Activated T-cell treated with anti-CD3 and anti-CD28 coated beads, Interleukin-2, amount 50 U/mL, for 24 hours (primary cell): ENCODE data around the gene CLCN6.
A peak's percentile ranks its signal among the peaks of the same experiment; 100 is the strongest.

Source experiments
- DNase-seq: peaks from one replicate; pipeline ENCODE4 v3.0.0-alpha.2; 2020
- H3K27ac Mint-ChIP-seq: 2 replicates; pipeline ENCODE4 v1.8.0; 2020; ENCODE audit warnings: mild to moderate bottlenecking, mixed read lengths
- H3K27me3 Mint-ChIP-seq: 2 replicates; pipeline ENCODE4 v1.8.0; 2020; ENCODE audit warnings: mixed read lengths
- H3K36me3 Mint-ChIP-seq: 2 replicates; pipeline ENCODE4 v1.8.0; 2020; ENCODE audit warnings: low read depth, mixed read lengths
- H3K4me1 Mint-ChIP-seq: 2 replicates; pipeline ENCODE4 v1.8.0; 2020; ENCODE audit warnings: low read depth, mixed read lengths
- H3K4me3 Mint-ChIP-seq: 2 replicates; pipeline ENCODE4 v1.8.0; 2020; ENCODE audit warnings: mild to moderate bottlenecking, moderate library complexity, mixed read lengths
- H3K9me3 Mint-ChIP-seq: 2 replicates; pipeline ENCODE4 v1.8.0; 2020; ENCODE audit warnings: mixed read lengths

Gene CLCN6

DNA sequence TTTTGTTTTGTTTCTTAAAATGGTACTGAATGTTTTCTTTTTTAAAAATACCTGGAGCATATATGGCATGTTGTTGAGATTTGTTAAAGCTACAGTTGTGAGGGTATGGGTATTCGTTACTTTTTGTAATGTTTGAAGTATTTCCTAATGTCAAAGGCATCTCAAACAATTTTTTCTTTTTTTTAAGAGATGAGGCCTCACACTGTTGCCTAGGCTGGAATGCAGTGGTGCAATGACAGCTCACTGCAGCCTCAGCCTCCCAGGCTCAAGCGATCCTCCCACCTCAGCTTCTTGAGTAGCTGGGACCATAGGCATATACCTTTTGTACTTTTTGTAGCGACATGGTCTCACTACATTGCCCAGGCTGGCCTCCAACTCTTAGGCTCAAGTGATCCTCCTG lies 16.1 kb downstream of the CLCN6 start:
- no peaks in the 10 kb centered on the region for H3K4me1 Mint-ChIP-seq
- H3K9me3 Mint-ChIP-seq: no peaks in the 10 kb centered on the region
- H3K4me3 Mint-ChIP-seq: no peak overlapping the region
- H3K27ac Mint-ChIP-seq: no peak overlapping the region
- no peaks in the 10 kb centered on the region for H3K27me3 Mint-ChIP-seq
- DNase-seq: no peak
- H3K36me3 Mint-ChIP-seq: peaks cover 86% of the 10 kb centered on the region

DNA sequence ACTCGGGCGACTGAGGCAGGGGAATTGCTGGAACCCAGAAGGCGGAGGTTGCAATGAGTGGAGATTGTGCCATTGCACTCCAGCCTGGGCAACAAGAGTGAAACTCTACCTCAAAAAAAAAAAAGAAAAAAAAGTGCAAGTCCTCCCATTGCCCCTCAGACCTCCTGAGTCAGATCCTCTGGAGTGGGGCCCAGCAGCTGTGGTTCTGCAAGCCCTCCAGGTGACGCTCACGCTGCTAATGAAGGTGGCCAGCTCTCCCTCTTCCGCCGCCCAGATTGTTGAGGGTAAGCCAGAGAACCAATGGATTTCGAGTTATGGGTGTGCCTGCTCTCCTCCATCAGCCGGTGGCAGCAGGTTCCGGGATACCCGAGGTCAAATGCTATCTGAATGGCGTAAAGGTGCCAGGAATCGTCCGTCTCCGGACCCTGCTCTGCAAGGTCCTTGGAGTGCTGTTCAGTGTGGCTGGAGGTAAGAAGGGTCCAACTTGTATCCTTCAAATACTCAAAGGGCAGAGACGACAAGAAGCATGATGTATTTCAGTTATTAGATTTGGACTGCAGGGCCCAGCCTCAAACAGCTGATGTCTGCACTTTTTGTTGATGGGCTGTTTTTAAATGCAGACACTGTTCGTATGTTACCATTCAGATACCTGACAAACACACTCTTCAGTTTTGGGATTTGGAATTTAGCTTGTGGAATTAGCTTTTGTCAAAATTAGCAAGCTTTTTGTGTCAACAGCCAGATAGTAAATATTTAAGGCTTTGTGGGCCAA lies 17.6 kb downstream of the CLCN6 start:
- Mint-ChIP-seq H3K27me3 (no peaks in the 10 kb centered on the region), H3K27ac (no peak overlapping the region), H3K4me3 (no peak overlapping the region), H3K9me3 (no peaks in the 10 kb centered on the region), H3K36me3 (peaks cover 86% of the 10 kb centered on the region), H3K4me1 (no peaks in the 10 kb centered on the region)
- DNase-seq: no peak

DNA sequence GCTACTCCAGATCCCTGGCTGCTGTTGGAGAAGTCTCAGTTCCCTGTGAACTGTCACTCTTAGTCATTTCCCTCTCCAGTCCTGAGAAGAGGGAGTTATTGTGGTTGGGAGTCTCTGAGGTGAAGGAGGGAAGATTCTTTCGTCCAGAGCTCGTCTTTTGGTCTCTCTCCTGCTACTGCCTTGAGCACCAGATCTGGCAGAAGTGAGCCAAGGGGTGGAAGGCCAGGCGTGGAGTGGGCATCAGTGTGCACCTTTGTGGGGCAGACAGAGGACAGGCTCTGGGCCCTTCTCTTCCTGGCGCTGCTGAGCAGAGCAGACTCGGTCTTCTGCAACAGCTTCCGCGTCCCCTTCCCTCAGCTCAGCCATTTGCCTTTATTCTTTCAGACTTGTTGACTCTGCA lies 19.1 kb downstream of the CLCN6 start:
- H3K9me3 Mint-ChIP-seq: no peaks in the 10 kb centered on the region
- no peak for DNase-seq
- no peak overlapping the region for H3K4me3 Mint-ChIP-seq
- peaks cover 83% of the 10 kb centered on the region for H3K36me3 Mint-ChIP-seq
- no peak overlapping the region for H3K27ac Mint-ChIP-seq
- no peaks in the 10 kb centered on the region for H3K4me1 Mint-ChIP-seq
- no peaks in the 10 kb centered on the region for H3K27me3 Mint-ChIP-seq

DNA sequence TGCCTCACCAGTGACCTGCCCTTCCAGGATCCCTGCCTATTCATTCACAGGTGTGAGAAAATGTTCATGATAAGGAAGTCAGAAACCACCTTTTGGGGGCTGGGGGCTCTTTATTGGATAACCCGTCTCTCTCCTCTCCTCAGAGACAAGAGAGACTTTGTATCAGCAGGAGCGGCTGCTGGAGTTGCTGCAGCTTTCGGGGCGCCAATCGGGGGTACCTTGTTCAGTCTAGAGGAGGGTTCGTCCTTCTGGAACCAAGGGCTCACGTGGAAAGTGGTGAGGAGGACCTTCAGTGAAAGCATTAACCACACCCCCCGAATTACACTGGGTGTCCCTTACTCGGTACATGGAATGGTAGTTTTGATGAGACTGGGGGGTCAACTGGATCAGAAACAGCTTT lies 21.0 kb downstream of the CLCN6 start:
- Mint-ChIP-seq H3K27me3 (no peaks in the 10 kb centered on the region), H3K36me3 (peaks cover 80% of the 10 kb centered on the region), H3K27ac (no peak overlapping the region), H3K4me3 (no peak overlapping the region), H3K9me3 (no peaks in the 10 kb centered on the region), H3K4me1 (no peaks in the 10 kb centered on the region)
- DNase-seq: no peak

DNA sequence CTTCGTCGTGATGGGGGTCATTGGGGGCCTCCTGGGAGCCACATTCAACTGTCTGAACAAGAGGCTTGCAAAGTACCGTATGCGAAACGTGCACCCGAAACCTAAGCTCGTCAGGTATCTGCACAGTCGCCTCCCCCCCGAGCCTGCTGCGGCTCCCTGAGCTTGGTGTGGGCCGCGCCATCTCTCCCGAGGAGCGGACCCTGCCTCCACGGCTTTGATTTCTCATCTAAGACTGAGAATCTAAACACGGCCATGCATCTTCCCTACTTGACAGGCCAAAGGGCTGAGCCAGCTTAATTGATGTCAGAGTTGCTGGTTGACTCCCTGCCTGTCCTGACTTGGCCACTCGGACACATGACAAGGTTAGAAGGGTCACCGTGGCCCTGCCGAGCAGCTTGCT lies 22.5 kb downstream of the CLCN6 start:
- Mint-ChIP-seq H3K4me3 (no peak overlapping the region), H3K4me1 (no peaks in the 10 kb centered on the region), H3K36me3 (peaks cover 85% of the 10 kb centered on the region), H3K27me3 (no peaks in the 10 kb centered on the region), H3K9me3 (no peaks in the 10 kb centered on the region), H3K27ac (no peak overlapping the region)
- DNase-seq: no peak

DNA sequence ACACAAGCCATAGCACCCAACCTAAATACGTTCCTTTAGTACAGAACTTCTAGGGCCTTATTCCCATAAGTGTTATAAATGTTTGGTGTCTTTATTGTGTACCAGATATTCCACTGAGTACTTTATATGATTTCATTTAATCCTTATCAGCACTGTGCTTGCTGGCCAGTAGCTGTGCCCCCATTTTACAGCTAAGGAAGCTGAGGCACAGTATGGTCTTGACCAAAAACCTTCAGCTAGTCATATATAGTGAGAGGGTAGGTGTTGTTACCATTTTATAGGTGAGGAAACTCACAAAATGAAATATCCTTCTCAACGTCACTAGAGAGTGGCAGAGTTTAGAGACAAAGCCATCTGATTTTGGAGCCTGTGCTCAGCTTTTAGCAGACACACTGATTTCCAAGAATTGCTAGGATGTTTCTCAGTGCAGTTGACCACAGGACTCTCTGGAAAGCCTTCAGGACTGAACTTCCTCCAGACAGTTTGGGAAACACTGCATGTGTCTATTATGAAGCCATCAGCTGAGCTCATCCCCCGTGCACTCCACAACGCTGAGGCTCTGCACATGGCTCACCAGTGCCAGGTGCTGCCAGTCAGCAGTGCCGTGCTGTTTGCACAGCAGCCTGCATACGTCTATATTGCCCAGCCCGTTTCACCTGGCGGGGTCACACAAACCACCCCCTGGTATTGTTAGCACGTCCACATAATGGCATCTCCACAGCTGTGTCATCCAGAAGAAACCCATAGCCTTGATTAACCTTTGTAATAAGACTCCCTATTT lies 26.1 kb downstream of the CLCN6 start:
- Mint-ChIP-seq H3K36me3 (peaks cover 84% of the 10 kb centered on the region), H3K4me1 (no peaks in the 10 kb centered on the region), H3K27ac (no peak overlapping the region), H3K9me3 (no peaks in the 10 kb centered on the region), H3K27me3 (no peaks in the 10 kb centered on the region), H3K4me3 (no peak overlapping the region)
- no peak for DNase-seq

DNA sequence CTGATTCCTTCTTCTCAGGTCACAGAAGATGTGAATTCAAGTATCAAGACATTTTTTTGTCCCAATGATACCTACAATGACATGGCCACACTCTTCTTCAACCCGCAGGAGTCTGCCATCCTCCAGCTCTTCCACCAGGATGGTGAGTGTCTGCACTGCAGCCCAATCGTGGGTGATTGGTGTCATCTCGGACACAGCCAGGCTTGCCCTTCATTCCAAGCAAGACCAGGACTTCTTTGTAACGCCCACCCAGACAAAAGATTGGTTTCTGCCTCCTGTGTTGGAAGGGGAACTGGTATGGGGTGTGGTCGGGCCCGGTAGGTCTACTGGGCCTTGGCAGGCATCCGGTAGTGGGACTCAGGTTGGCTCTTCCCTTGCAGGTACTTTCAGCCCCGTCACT lies 27.5 kb downstream of the CLCN6 start:
- H3K9me3 Mint-ChIP-seq: no peaks in the 10 kb centered on the region

DNA sequence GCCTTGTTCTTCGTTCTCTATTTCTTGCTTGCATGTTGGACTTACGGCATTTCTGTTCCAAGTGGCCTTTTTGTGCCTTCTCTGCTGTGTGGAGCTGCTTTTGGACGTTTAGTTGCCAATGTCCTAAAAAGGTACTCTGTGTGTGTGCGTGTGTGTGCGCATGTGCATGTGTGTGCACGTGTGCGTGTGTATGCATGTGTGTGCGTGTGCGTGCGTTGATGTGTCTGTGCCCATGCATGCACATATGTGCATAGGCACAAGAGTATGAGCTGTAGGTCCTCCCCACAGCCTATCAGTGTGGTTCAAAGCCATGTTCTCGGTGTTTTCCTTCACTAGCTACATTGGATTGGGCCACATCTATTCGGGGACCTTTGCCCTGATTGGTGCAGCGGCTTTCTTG lies 27.9 kb downstream of the CLCN6 start:
- Mint-ChIP-seq H3K4me1 (peaks cover 5% of the 10 kb centered on the region), H3K27ac (peak overlapping the region; percentile 15), H3K9me3 (no peaks in the 10 kb centered on the region), H3K27me3 (no peaks in the 10 kb centered on the region), H3K4me3 (no peak overlapping the region), H3K36me3 (peaks cover 84% of the 10 kb centered on the region)
- DNase-seq: no peak

More for the DNA sequence above, 27.5 kb downstream of the CLCN6 start:
- H3K27ac Mint-ChIP-seq: no peak overlapping the region
- DNase-seq: no peak
- no peaks in the 10 kb centered on the region for H3K27me3 Mint-ChIP-seq
- H3K4me3 Mint-ChIP-seq: no peak overlapping the region
- H3K4me1 Mint-ChIP-seq: peaks cover under 1% of the 10 kb centered on the region
- peaks cover 84% of the 10 kb centered on the region for H3K36me3 Mint-ChIP-seq

DNA sequence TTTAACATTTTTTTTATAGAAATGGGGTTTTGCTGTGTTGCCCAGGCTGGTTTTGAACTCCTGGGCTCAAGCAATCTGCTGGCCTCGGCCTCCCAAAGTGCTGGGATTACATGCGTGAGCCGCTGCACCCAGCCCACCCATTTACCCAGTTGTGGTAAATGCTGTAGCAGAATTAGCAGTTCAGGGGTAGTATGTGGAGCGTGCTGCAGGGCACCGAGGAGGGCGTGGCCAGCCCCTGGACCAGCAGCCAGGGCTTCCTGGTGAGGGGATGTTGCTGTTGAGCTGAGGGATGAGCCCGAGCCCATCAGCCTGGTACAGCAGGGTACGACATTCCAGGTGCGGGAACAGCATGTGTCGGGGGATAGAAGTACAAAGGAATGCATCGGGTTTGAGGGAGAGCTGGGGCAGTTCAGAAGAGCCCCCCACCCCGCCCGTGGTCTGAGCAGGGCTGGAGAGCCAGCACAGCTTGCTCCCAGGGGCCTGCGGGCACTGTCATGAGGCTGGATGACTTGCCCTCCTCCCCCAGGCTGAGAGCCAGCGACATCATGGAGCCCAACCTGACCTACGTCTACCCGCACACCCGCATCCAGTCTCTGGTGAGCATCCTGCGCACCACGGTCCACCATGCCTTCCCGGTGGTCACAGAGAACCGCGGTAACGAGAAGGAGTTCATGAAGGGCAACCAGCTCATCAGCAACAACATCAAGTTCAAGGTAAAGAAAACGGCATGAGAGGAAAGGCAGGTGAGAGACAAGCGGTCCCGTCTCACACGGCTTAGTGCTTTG lies 29.6 kb downstream of the CLCN6 start:
- H3K4me1 Mint-ChIP-seq: peaks cover 5% of the 10 kb centered on the region
- H3K27ac Mint-ChIP-seq: no peak overlapping the region
- H3K36me3 Mint-ChIP-seq: peaks cover 91% of the 10 kb centered on the region
- H3K4me3 Mint-ChIP-seq: no peak overlapping the region
- no peaks in the 10 kb centered on the region for H3K9me3 Mint-ChIP-seq
- H3K27me3 Mint-ChIP-seq: no peaks in the 10 kb centered on the region
- DNase-seq: no peak

DNA sequence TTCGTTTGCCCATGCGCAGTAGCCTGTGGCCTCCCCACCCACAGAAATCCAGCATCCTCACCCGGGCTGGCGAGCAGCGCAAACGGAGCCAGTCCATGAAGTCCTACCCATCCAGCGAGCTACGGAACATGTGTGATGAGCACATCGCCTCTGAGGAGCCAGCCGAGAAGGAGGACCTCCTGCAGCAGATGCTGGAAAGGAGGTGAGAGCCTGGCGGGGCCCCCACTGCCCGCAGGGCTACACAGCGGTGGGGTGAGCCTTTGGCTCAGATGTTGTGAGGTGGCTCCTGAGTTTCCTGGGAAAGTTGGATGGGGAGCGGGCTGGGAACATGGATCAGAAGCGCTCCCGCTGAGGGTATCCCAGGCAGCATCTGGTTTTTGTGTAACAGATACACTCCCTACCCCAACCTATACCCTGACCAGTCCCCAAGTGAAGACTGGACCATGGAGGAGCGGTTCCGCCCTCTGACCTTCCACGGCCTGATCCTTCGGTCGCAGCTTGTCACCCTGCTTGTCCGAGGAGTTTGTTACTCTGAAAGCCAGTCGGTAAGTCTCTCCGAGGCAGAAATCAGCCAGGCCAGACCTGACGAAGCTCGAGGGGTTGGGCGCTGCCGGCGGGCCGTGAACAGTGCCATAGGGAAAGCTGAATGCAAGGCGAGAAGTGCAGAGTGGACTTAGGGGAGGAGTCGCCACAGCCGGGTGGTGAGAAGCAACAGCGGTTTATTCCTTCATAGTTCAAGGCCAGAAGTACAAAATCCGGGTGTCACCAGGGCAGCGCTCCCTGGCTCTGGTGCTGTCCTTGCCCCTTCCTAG lies 31.2 kb downstream of the CLCN6 start:
- Mint-ChIP-seq H3K4me1 (peaks cover 5% of the 10 kb centered on the region), H3K4me3 (no peak overlapping the region), H3K36me3 (peaks cover 97% of the 10 kb centered on the region), H3K27ac (no peak overlapping the region), H3K27me3 (no peaks in the 10 kb centered on the region), H3K9me3 (no peaks in the 10 kb centered on the region)
- no peak for DNase-seq

DNA sequence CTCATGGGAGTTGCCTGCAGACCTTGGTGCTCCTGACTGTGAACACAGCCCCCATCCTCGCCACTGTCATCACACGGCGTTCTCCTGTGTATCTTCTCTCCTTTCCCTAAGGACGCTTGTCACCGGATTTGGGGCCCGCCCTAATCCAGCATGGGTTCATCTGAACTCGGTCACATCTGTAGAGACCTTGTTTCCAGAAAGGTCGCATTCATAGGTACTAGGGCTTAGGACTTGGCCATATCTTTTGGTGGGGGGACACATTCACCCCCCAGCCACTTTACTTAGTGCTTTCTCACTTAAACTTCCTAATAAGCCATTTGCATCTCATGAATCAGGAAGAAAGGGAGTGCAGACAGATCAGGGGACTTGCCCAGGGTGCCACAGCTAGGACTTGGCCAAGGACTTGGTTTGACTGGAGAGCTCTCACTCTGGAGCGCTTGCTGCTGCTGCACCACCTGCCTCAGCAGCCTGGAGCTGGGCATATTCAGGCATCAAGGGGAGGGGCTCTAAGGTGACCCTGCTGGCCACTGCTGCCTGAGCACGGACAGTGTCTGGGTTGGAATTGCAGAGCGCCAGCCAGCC lies 31.9 kb downstream of the CLCN6 start:
- H3K36me3 Mint-ChIP-seq: peaks cover 96% of the 10 kb centered on the region
- peaks cover 5% of the 10 kb centered on the region for H3K4me1 Mint-ChIP-seq
- no peak for DNase-seq
- H3K27ac Mint-ChIP-seq: no peak overlapping the region
- H3K27me3 Mint-ChIP-seq: no peaks in the 10 kb centered on the region
- no peaks in the 10 kb centered on the region for H3K9me3 Mint-ChIP-seq
- H3K4me3 Mint-ChIP-seq: no peak overlapping the region

DNA sequence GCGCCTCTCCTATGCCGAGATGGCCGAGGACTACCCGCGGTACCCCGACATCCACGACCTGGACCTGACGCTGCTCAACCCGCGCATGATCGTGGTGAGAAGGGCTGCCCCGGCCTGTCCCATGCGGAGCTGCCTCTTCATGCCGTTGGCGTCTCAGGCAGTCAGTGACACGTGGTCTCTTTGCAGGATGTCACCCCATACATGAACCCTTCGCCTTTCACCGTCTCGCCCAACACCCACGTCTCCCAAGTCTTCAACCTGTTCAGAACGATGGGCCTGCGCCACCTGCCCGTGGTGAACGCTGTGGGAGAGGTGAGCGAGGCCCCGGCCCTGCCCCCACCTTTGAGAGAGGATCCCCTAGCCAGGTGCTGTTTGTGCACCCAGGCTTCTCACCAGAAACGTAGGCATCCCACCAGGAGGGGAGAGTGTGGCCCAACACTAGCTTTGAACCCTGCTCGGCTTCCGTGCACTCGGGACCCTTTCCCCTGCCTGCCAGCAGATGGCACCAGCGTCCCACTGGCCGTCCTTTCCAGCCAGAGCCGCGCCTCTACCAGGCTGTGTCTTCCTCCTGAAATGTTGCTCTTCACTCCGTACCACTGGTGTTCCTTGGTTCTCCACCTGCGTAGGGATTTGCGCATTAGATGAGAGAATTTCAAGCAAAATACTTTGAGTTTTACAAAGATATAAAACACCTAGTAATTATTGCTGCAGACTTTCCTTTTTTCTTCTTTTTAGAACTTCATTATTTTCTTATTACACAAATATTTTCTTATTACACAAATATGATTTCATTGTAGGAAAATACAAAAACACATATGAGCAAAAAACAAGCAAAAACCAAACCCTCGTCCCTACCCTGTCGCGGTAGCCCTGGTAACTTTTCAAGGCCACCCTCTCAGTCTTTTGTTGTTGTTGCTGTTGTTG lies 32.6 kb downstream of the CLCN6 start:
- peaks cover 5% of the 10 kb centered on the region for H3K4me1 Mint-ChIP-seq
- peak overlapping the region; percentile 18 for H3K27ac Mint-ChIP-seq
- peaks cover 92% of the 10 kb centered on the region for H3K36me3 Mint-ChIP-seq
- peak; percentile 82 for DNase-seq
- H3K9me3 Mint-ChIP-seq: no peaks in the 10 kb centered on the region
- H3K27me3 Mint-ChIP-seq: no peaks in the 10 kb centered on the region
- no peak overlapping the region for H3K4me3 Mint-ChIP-seq
